Ectodermal cell (in vitro differentiated cells): ENCODE measurements around the gene SF3A2.

ENCODE experiments used
- H3K27ac ChIP-seq: 2 replicates; pipeline ENCODE4 v1.7.0; 2013; ENCODE audit warnings: mild to moderate bottlenecking, low read depth, low read length; ENCODE audit not compliant: insufficient read depth, poor library complexity, severe bottlenecking
- H3K27me3 ChIP-seq: 2 replicates; pipeline ENCODE4 v1.7.0; 2013; ENCODE audit warnings: mild to moderate bottlenecking, low read length; ENCODE audit not compliant: insufficient read depth, control insufficient read depth, poor library complexity, severe bottlenecking
- H3K36me3 ChIP-seq: one replicate; pipeline ENCODE4 v1.7.0; 2013; ENCODE audit warnings: low read length; ENCODE audit not compliant: control insufficient read depth, insufficient read depth
- H3K4me1 ChIP-seq: one replicate; pipeline ENCODE4 v1.7.0; 2013; ENCODE audit warnings: low read length; ENCODE audit not compliant: control insufficient read depth, insufficient read depth
- H3K4me3 ChIP-seq: 2 replicates; pipeline ENCODE4 v1.7.0; 2013; ENCODE audit warnings: low read depth, low read length, control low read depth; ENCODE audit not compliant: insufficient read depth
- H3K9me3 ChIP-seq: 2 replicates; pipeline ENCODE4 v1.7.0; 2013; ENCODE audit warnings: mild to moderate bottlenecking, low read length, moderate library complexity; ENCODE audit not compliant: control insufficient read depth
- WGBS, 2 experiments: methylation state at CpG; one replicate each; pipeline ENCODE4 v1.1.7; 2013; ENCODE audit warnings: missing lambda C conversion rate in 2 of 2; 5-methylcytosine and 5-hydroxymethylcytosine counted together

SF3A2 gene

DNA sequence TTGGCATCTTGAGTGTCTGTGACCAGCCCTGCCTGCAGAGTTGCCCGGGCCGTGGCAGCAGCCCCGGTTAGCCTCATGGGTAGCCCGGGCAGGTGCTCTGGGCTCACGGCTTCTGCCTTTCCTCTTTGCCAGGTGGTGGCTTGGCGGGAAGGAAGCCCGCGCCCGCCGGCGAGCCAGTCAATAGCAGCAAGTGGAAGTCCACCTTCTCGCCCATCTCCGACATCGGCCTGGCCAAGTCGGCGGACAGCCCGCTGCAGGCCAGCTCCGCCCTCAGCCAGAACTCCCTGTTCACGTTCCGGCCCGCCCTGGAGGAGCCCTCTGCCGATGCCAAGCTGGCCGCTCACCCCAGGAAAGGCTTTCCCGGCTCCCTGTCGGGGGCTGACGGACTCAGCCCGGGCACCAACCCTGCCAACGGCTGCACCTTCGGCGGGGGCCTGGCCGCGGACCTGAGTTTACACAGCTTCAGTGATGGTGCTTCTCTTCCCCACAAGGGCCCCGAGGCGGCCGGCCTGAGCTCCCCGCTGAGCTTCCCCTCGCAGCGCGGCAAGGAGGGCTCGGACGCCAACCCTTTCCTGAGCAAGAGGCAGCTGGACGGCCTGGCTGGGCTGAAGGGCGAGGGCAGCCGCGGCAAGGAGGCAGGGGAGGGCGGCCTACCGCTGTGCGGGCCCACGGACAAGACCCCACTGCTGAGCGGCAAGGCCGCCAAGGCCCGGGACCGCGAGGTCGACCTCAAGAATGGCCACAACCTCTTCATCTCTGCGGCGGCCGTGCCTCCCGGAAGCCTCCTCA is 10.4 kb upstream of the SF3A2 start:
- H3K9me3 ChIP-seq = no peaks in the 10 kb centered on the region
- H3K4me1 ChIP-seq = no peaks in the 10 kb centered on the region
- 96 to 97% methylated on average over 59 of the region's 59 CpGs for WGBS, 2 experiments
- no peaks in the 10 kb centered on the region for H3K27me3 ChIP-seq
- H3K27ac ChIP-seq = no peak overlapping the region
- H3K36me3 ChIP-seq = peaks cover 31% of the 10 kb centered on the region
- no peak overlapping the region for H3K4me3 ChIP-seq

DNA sequence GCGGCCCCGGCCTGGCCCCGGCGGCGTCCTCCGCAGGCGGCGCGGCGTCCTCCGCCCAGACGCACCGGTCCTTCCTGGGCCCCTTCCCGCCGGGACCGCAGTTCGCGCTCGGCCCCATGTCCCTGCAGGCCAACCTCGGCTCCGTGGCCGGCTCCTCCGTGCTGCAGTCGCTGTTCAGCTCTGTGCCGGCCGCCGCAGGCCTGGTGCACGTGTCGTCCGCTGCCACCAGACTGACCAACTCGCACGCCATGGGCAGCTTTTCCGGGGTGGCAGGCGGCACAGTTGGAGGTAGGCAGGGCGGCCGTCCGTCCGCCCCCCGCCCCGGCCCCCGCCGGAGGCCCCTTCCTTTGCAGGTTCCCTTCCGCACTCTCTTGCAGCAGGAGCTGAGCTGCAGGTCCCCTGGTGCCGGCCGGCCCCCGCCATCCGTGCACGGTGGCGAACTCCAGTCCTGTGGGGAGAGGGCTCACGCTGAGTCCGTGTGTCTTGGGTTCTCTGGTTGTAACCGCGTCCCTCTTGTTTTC is 9.7 kb upstream of the SF3A2 start:
- Histone ChIP-seq H3K36me3 (peaks cover 31% of the 10 kb centered on the region), H3K9me3 (no peaks in the 10 kb centered on the region), H3K4me3 (no peak overlapping the region), H3K27me3 (no peaks in the 10 kb centered on the region), H3K4me1 (no peaks in the 10 kb centered on the region), H3K27ac (no peak overlapping the region)
- 96 to 97% methylated on average over 53 of the region's 53 CpGs for WGBS, 2 experiments

DNA sequence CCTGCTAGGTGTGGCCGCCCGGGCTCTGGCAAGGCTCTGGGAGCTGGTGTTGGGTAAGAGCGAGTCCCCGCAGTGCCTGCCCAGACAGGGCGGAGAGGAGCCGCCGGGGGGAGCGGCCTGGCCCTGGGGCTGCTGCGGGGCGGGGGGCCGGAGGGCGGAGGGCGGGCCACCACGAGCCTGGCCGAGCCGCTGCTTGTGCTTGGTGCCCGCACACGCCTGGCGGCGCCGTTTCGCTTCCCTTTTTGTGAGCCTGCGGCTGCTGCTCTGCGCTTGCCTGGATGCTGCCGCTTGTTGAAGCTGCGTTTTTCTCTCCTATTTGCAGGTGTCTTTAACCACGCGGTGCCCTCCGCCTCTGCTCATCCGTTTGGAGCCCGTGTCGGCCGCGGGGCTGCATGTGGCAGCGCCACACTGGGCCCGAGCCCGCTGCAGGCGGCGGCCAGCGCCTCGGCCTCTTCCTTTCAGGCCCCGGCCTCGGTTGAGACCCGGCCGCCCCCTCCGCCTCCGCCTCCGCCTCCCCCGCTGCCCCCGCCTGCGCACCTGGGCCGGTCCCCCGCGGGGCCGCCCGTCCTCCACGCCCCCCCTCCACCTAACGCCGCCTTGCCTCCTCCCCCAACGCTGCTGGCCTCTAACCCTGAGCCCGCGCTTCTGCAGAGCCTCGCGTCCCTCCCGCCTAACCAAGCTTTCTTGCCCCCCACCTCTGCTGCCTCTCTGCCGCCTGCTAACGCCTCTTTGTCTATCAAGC is 9.0 kb upstream of the SF3A2 start:
- no peaks in the 10 kb centered on the region for H3K9me3 ChIP-seq
- 94 to 95% methylated on average over 67 of the region's 67 CpGs for WGBS, 2 experiments
- no peaks in the 10 kb centered on the region for H3K4me1 ChIP-seq
- no peak overlapping the region for H3K27ac ChIP-seq
- no peak overlapping the region for H3K4me3 ChIP-seq
- no peaks in the 10 kb centered on the region for H3K27me3 ChIP-seq
- H3K36me3 ChIP-seq = peaks cover 34% of the 10 kb centered on the region

DNA sequence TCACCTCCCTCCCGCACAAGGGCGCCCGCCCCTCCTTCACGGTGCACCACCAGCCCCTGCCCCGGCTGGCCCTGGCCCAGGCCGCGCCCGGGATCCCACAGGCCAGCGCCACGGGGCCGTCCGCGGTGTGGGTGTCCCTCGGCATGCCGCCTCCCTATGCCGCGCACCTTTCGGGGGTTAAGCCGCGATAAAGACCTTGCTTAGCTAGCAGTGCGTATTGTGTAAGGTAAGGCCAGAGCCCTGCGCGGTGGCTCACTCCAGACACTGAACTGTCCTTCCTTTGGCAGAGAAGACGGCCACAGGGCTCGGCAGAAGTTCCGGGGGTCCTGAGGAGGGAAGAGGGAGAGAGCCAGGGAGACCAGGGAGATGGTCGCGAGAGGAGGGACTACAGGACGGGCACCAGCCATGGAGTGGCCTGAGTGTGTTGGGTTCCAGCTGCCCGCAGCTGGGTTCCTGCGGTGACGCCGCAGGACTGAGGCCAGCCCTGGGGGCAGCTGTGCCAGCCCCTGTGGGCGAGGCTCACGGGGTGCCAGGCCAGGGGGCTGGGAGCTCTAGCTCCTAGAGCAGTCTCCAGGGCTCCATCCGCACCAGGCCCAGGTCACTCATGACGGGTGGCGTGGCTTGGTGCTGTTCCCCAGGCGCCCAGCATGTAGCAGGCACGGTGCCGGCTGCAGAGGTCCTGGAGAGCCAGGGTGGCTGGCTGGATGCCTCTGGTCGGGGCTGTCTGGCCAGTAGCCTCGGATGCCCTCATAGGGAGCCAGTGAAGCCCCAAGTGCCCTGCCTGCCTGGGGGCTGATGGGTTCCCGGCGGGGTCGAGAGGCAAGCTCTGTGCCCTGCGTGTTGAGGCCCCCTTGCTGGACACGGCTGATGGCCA is 8.2 kb upstream of the SF3A2 start:
- WGBS, 2 experiments = 95 to 97% methylated on average over 48 of the region's 48 CpGs
- peaks cover 35% of the 10 kb centered on the region for H3K36me3 ChIP-seq
- no peaks in the 10 kb centered on the region for H3K27me3 ChIP-seq
- no peak overlapping the region for H3K27ac ChIP-seq
- H3K4me1 ChIP-seq = no peaks in the 10 kb centered on the region
- H3K4me3 ChIP-seq = no peak overlapping the region
- no peaks in the 10 kb centered on the region for H3K9me3 ChIP-seq

DNA sequence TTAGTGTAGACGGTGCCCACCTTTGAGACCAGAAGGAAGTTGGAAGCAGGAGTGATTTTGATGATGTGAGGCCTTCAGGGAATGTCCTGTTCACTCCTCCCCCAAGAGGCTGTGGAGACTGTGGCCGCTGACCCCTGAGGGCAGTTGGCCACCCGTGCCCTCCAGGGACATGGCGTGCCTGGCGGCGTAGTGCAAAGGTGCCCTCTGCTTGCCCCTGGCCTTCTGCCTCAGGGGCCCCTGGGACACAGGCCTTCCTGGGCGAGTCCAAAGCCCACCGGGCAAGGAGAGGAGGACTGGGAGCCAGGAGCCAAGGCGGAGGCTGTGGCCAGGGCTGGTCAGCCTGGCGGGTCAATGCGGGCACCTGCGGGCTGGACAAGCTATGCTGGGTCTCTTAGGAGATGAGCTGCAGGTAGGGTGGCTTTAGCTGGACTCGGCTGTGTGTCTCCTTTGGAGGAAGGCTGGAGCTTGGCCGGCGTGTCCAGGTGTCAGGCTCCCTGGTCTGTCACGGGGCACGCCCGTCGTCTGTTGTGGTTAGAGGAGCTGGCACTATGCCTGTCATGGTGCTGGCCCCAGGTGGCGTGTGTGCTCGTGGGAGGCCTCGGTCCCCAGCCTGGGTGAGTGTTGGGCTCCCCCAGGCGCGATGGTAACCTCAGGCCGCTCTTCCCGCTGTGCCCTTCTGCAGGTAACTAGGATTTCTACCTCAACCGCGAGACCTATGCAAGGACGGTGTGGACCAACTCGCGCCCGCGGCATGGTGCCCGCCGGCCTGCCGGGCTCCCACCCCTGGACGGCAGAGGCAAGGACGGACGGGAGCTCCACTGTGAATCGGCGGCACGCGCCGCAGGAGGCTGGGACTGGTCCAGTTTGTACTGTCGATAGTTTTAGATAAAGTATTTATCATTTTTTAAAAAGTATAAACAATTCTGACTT is 7.3 kb upstream of the SF3A2 start:
- no peak overlapping the region for H3K27ac ChIP-seq
- no peaks in the 10 kb centered on the region for H3K4me1 ChIP-seq
- H3K4me3 ChIP-seq = no peak overlapping the region
- H3K27me3 ChIP-seq = no peaks in the 10 kb centered on the region
- H3K9me3 ChIP-seq = no peaks in the 10 kb centered on the region
- 94 to 95% methylated on average over 44 of the region's 45 CpGs for WGBS, 2 experiments
- H3K36me3 ChIP-seq = peaks cover 35% of the 10 kb centered on the region

DNA sequence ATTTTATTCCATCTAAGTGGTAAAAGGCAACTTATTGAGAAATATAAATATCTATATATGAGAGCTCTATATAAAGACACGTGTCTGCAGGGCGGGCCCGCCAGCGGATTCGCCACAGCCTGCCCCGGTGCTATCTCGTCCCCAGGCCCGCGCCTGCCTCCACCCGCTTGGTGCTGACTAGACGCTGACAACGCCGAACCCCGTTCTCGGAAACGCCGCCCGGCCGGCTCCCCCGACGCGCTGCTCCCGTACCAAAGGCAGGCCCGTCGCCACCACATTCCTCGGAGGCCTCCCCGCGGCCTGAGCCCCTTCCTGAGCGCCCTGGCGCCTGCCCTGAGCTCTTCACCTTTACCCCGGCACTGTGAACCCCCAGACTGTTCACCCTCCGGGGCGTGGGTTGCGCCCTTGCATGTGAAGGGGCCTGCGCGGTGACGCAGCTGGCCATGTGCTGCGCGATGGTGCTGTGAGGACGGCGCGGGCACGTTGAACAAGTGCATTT is 6.5 kb upstream of the SF3A2 start:
- H3K4me1 ChIP-seq = peaks cover 6% of the 10 kb centered on the region
- no peaks in the 10 kb centered on the region for H3K27me3 ChIP-seq
- H3K9me3 ChIP-seq = no peaks in the 10 kb centered on the region
- WGBS, 2 experiments = 96 to 97% methylated on average over 43 of the region's 43 CpGs
- H3K36me3 ChIP-seq = peaks cover 31% of the 10 kb centered on the region
- H3K4me3 ChIP-seq = no peak overlapping the region
- no peak overlapping the region for H3K27ac ChIP-seq

DNA sequence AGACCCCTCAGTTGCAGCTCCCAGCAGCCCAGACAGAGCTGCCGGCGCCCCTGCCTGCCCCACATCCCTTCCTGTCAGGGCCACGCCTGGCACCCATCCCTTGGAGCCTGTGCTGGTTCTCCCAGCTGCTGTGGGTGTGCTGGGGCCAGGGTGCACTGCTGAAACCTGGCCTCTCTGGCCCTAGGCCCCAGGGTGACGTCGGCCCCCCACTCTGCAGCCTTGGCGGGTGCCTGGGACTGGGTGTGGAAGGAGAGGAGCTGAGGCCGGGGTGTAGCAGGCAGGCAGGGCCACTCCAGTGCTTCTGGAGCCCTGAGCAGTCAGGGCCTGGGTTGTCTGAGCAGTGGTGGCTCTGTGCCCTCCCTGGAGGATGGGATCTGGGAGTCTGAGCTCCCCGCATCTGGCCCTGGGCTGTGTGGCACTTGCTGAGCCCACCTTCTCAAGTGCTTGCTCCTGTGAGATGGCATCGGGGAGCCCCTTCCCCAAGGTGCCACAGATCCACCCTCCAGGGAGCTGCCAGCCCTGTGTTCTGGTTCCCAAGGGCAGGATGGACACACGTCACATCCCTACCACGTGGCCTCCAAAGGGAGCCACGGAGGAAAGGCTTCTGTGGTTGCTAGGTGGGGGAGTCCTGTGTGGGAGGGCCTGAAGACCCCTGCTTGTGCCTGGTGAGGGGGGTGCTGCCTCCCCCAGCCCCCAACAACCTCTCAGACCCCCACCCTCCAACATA is 5.7 kb upstream of the SF3A2 start:
- no peaks in the 10 kb centered on the region for H3K27me3 ChIP-seq
- 95% methylated on average over 12 of the region's 12 CpGs for WGBS, 2 experiments
- no peak overlapping the region for H3K27ac ChIP-seq
- no peak overlapping the region for H3K4me3 ChIP-seq
- peaks cover 28% of the 10 kb centered on the region for H3K36me3 ChIP-seq
- no peaks in the 10 kb centered on the region for H3K9me3 ChIP-seq
- H3K4me1 ChIP-seq = peaks cover 8% of the 10 kb centered on the region

DNA sequence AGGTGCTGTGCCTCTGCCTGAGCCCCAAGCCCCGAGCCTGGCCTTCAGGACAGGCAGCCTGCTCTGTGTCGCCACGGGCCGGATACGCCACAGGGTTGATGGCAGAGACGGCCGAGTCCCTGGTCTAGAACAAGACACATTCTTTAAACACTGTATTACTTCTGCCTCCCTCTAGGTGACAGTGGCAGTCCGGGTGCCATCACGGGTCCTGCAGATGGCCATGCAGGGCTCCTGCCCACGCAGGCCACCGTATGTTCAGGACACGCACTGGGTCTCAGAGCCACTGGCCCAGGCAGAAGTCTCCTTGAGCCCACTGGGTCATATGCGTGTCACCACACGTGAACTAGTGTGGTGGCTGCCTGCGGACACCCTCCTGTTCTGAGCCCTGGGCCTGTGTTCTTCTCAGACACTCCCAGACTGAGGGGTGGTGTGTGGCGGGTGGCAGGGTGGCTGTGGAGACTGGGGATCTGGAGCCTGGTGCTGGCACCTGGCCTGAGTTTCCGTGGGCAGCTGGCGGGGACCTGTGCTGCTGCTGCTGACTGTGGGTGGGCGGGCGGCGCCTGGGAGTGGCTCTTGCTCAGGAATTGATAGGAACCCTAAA is 4.9 kb upstream of the SF3A2 start:
- Histone ChIP-seq H3K9me3 (no peaks in the 10 kb centered on the region), H3K27me3 (no peaks in the 10 kb centered on the region), H3K27ac (peak overlapping the region; percentile 6), H3K36me3 (peaks cover 25% of the 10 kb centered on the region), H3K4me3 (no peak overlapping the region), H3K4me1 (peaks cover 8% of the 10 kb centered on the region)
- 92 to 94% methylated on average over 21 of the region's 21 CpGs for WGBS, 2 experiments
